DND-41 (cell line): Measurements from ENCODE around the gene LRRC53.

Experiments
- ATAC-seq: fragments of 200-7000 bp; cut with Tn5 transposase; 3 replicates; pipeline ENCODE4 v1.9.1; 2021; ENCODE audit warnings: low read depth; ENCODE audit not compliant: insufficient read depth
- DNase-seq: peaks from one replicate; pipeline ENCODE4 v3.0.0-alpha.2; 2020
- H2AFZ ChIP-seq: 2 replicates; pipeline ENCODE4 v1.6.0; 2012; ENCODE audit warnings: low read depth, low read length
- H3K27ac ChIP-seq: 2 replicates; pipeline ENCODE4 v1.5.1; 2012; ENCODE audit warnings: low read length, inconsistent platforms
- H3K27me3 ChIP-seq: fragments of 200-600 bp; sonication (generic); 2 replicates; pipeline ENCODE4 v1.6.0; 2012; ENCODE audit warnings: low read length, mild to moderate bottlenecking, inconsistent platforms; ENCODE audit not compliant: insufficient read depth, poor library complexity
- H3K36me3 ChIP-seq: 2 replicates; pipeline ENCODE4 v1.5.1; 2012; ENCODE audit warnings: low read length, inconsistent platforms; ENCODE audit not compliant: insufficient read depth
- H3K4me1 ChIP-seq: 2 replicates; pipeline ENCODE4 v1.5.1; 2012; ENCODE audit warnings: mild to moderate bottlenecking, low read length; ENCODE audit not compliant: insufficient read depth
- H3K4me2 ChIP-seq: 2 replicates; pipeline ENCODE4 v1.6.0; 2012; ENCODE audit warnings: mild to moderate bottlenecking, moderate library complexity, low read length, inconsistent platforms; ENCODE audit not compliant: insufficient read depth
- H3K4me3 ChIP-seq, 2 experiments: fragments of 200-600 bp in 1 of 2; shearing (Covaris generic) in 1 of 2; 2 replicates each; pipeline ENCODE4 v1.5.1; 2012 to 2016; ENCODE audit warnings: inconsistent platforms in 2 of 2, low read length in 2 of 2, mild to moderate bottlenecking in 2 of 2, low read depth in 1 of 2, moderate library complexity in 1 of 2
- H3K79me2 ChIP-seq: 2 replicates; pipeline ENCODE4 v1.6.0; 2012; ENCODE audit warnings: low read length, inconsistent platforms; ENCODE audit not compliant: insufficient read depth
- H3K9ac ChIP-seq: 2 replicates; pipeline ENCODE4 v1.6.0; 2012; ENCODE audit warnings: low read depth, mild to moderate bottlenecking, inconsistent platforms, low read length, moderate library complexity
- H3K9me3 ChIP-seq: 2 replicates; pipeline ENCODE4 v1.5.1; 2012; ENCODE audit warnings: low read length, moderate library complexity, mild to moderate bottlenecking, inconsistent platforms; ENCODE audit not compliant: insufficient read depth, severe bottlenecking
- H4K20me1 ChIP-seq: 2 replicates; pipeline ENCODE4 v1.6.0; 2012; ENCODE audit warnings: low read length; ENCODE audit not compliant: insufficient read depth
- CTCF ChIP-seq: IDR thresholded peaks from 2 replicates; pipeline ENCODE4 v1.5.1; 2012; ENCODE audit warnings: borderline replicate concordance, low read length, moderate library complexity, mild to moderate bottlenecking; ENCODE audit not compliant: poor library complexity, severe bottlenecking; ENCODE audit errors: extremely low read depth
- EZH2 ChIP-seq: IDR thresholded peaks from 3 replicates; pipeline ENCODE4 v1.6.1; 2012; ENCODE audit warnings: borderline replicate concordance, low read depth, mild to moderate bottlenecking, moderate library complexity, low read length, inconsistent platforms; ENCODE audit not compliant: severe bottlenecking

LRRC53 gene

DNA sequence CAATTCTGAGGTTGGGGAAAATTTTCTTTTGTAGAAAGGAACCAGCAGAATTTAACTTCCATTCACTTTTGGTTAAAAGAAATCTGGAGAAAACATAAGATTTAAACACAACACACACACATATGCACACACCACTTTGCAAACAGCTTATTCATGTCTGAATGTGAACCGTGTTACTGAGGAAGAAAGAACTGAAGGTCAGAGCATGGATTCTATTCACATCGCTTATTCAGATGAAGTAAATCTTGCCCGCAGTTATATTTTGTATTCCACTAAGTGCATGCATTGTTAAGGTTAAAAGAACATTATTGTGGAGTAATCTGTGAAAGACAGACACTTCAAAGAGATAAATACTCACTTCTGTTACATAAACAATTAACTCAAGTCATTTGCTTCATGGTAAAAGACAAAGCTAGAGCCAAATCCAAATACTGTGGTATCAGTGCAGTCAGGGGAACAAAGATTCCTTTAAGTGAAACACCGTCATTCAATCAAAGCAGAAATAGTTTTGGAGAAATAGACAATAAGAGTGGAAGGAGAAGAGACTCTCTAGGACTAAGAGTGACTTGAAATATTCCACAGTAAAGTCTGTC lies 82.0 kb downstream of the LRRC53 start:
- TF ChIP-seq EZH2 (no peak), CTCF (no peak)
- H3K27me3 ChIP-seq, result no peaks in the 10 kb centered on the region
- ATAC-seq, result no peak
- no peaks in the 10 kb centered on the region for H3K4me1 ChIP-seq
- no peaks in the 10 kb centered on the region for H3K36me3 ChIP-seq
- H3K4me2 ChIP-seq, result no peak overlapping the region
- H3K27ac ChIP-seq, result no peak overlapping the region
- H3K9ac ChIP-seq, result no peak overlapping the region
- no peaks in the 10 kb centered on the region for H3K9me3 ChIP-seq
- no peaks in the 10 kb centered on the region for H3K79me2 ChIP-seq
- H3K4me3 ChIP-seq, result no peak overlapping the region
- DNase-seq, result no peak
- H2AFZ ChIP-seq, result no peak overlapping the region
- no peaks in the 10 kb centered on the region for H4K20me1 ChIP-seq

GRCh38 chr1:74429580-74429979 lies 82.8 kb downstream of the LRRC53 start:
- Histone ChIP-seq H3K9me3 (no peaks in the 10 kb centered on the region), H3K27me3 (no peaks in the 10 kb centered on the region), H3K4me3 (no peak overlapping the region), H3K79me2 (no peaks in the 10 kb centered on the region), H3K36me3 (no peaks in the 10 kb centered on the region), H2AFZ (no peak overlapping the region), H3K27ac (no peak overlapping the region), H3K9ac (no peak overlapping the region), H4K20me1 (no peaks in the 10 kb centered on the region), H3K4me2 (no peak overlapping the region), H3K4me1 (no peaks in the 10 kb centered on the region)
- ATAC-seq, result no peak
- DNase-seq, result no peak
- TF ChIP-seq EZH2 (no peak), CTCF (no peak)

DNA sequence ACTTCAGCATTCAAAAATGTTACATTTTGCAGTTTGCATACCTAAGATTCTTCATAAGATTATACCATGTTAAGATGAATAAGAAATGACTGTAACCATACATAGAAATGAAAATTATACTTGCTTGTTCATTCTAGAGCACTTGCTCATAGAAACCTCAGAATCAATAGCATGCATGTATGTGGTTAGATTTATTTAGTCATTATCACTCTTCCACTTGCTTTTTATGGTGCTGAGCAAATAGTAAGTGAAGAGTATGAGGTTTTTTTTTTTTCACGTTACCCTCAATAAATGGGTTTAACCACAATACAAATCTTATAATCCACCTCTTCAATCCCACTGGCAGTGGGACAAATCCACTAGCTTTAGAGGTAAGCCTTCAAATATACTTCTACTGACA lies 84.7 kb downstream of the LRRC53 start:
- Histone ChIP-seq H2AFZ (no peak overlapping the region), H3K9me3 (no peaks in the 10 kb centered on the region), H3K4me2 (no peak overlapping the region), H3K27me3 (no peaks in the 10 kb centered on the region), H4K20me1 (no peaks in the 10 kb centered on the region), H3K79me2 (no peaks in the 10 kb centered on the region), H3K4me1 (no peaks in the 10 kb centered on the region), H3K4me3 (no peak overlapping the region), H3K9ac (no peak overlapping the region), H3K27ac (no peak overlapping the region), H3K36me3 (no peaks in the 10 kb centered on the region)
- no peak for TF ChIP-seq CTCF
- no peak for TF ChIP-seq EZH2
- no peak for ATAC-seq
- DNase-seq, result no peak
